Caco-2 (cell line): ENCODE results near the gene GRIA4. TPM values are rescaled to one million over a fixed set of nuclear protein-coding genes. Genes with fewer than 3 reads are reported as not detected.

Experiments
- BruUV-seq: library from RNA; stranded (reverse); fragments of 400-500 nt; replicated peaks from 2 replicates; lab custom pipeline; 2021; lab: Mats Ljungman, UMichigan
- CTCF ChIA-PET: fragments of 300-600 bp; sonication (Branson Sonifier 250); formaldehyde crosslinking; loops from one replicate; lab custom pipeline; 2022; ENCODE audit warnings: antibody characterized with exemption; lab: Charles Lee
- POLR2A ChIA-PET: fragments of 300-600 bp; sonication (Branson Sonifier 250); formaldehyde crosslinking; loops from one replicate; lab custom pipeline; 2022; ENCODE audit warnings: antibody characterized with exemption; lab: Charles Lee
- DNase-seq, 2 experiments: peaks; one replicate each; pipeline versions ENCODE4 v3.0.0 to v3.0.0-alpha.2; 2020 to 2022
- H3K27me3 ChIP-seq: replicated peaks from 2 replicates; pipeline ENCODE4 v1.6.0; 2011; ENCODE audit warnings: low read length; ENCODE audit not compliant: control insufficient read depth, insufficient read depth
- H3K36me3 ChIP-seq: 2 replicates; pipeline ENCODE4 v1.5.1; 2011; ENCODE audit warnings: low read length; ENCODE audit not compliant: control insufficient read depth, insufficient read depth
- H3K4me1 ChIP-seq: fragments of 250-450 bp; sonication (Bioruptor Pico); 2 replicates; pipeline ENCODE4 v1.5.1; 2020; ENCODE audit warnings: mild to moderate bottlenecking
- H3K4me3 ChIP-seq: 2 replicates; pipeline ENCODE4 v1.5.1; 2011; ENCODE audit warnings: low read depth, mild to moderate bottlenecking, control low read depth, low read length
- H3K9me3 ChIP-seq: fragments of 250-450 bp; sonication (Bioruptor Pico); 2 replicates; pipeline ENCODE4 v1.5.1; 2020; ENCODE audit warnings: mild to moderate bottlenecking, moderate library complexity
- H3K27ac Mint-ChIP-seq: one replicate; pipeline ENCODE4 v1.8.0; 2022; ENCODE audit warnings: mixed read lengths; ENCODE audit not compliant: unreplicated experiment
- H3K27me3 Mint-ChIP-seq: one replicate; pipeline ENCODE4 v1.8.0; 2022; ENCODE audit warnings: mixed read lengths; ENCODE audit not compliant: insufficient read depth, unreplicated experiment
- H3K36me3 Mint-ChIP-seq: one replicate; pipeline ENCODE4 v1.8.0; 2022; ENCODE audit warnings: mild to moderate bottlenecking, mixed read lengths; ENCODE audit not compliant: insufficient read depth, unreplicated experiment
- H3K4me1 Mint-ChIP-seq: one replicate; pipeline ENCODE4 v1.8.0; 2022; ENCODE audit warnings: low read depth, mixed read lengths; ENCODE audit not compliant: unreplicated experiment
- H3K4me3 Mint-ChIP-seq: one replicate; pipeline ENCODE4 v1.8.0; 2022; ENCODE audit warnings: mild to moderate bottlenecking, moderate library complexity, mixed read lengths; ENCODE audit not compliant: unreplicated experiment
- H3K9me3 Mint-ChIP-seq: one replicate; pipeline ENCODE4 v1.8.0; 2022; ENCODE audit warnings: mixed read lengths; ENCODE audit not compliant: unreplicated experiment
- intact Hi-C: fragments of 100-400 bp; cut with micrococcal nuclease; formaldehyde crosslinking; loops from one replicate; pipeline ENCODE4 v1.10.0; 2022; ENCODE audit not compliant: unreplicated experiment
- total RNA-seq: library from RNA; stranded (reverse); gene quantifications from 2 replicates; pipeline ENCODE4 v1.2.3, GENCODE V29; 2022
- TF ChIP-seq, protein P1 (sequence below), 2 experiments: fragments of 200-600 bp in 1 of 2; IDR thresholded peaks; 1 replicate in 1 of 2; 2 replicates in 1 of 2; pipeline versions ENCODE4 v1.5.1 to v1.8.0; 2011 to 2022; ENCODE audit warnings: antibody characterized with exemption in 1 of 2, control low read depth in 1 of 2, inconsistent platforms in 1 of 2, low read depth in 1 of 2, low read length in 1 of 2, mild to moderate bottlenecking in 1 of 2, moderate library complexity in 1 of 2; ENCODE audit not compliant: insufficient read depth in 1 of 2, severe bottlenecking in 1 of 2, unreplicated experiment in 1 of 2

The GRIA4 gene
- total RNA-seq, 1 experiment from 2014 or later, result not detected

DNA sequence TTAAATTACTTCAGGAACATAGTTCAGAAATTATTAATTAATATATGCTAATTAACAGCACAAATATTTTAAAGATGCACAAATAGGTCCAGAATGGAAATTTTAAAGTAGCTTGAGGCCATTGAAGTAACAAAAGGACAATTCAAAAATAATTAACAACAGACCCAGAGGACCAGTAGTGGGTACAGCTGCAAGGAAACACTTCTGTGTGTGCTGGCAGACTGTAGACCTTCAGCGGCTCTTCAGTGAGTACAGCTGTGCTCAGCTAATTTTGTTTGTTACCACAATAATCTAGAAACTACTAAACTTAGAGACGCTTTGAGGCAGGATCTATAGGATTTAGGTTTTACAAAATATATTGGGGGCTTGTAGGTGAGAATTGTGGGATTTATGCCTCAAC is 103.8 kb downstream of the GRIA4 start:
- no TSS peak for BruUV-seq
- Mint-ChIP-seq H3K27me3 (no peaks in the 10 kb centered on the region), H3K27ac (no peak overlapping the region), H3K4me3 (no peak overlapping the region), H3K9me3 (no peaks in the 10 kb centered on the region), H3K4me1 (no peaks in the 10 kb centered on the region), H3K36me3 (no peaks in the 10 kb centered on the region)
- TF ChIP-seq, protein P1, sequence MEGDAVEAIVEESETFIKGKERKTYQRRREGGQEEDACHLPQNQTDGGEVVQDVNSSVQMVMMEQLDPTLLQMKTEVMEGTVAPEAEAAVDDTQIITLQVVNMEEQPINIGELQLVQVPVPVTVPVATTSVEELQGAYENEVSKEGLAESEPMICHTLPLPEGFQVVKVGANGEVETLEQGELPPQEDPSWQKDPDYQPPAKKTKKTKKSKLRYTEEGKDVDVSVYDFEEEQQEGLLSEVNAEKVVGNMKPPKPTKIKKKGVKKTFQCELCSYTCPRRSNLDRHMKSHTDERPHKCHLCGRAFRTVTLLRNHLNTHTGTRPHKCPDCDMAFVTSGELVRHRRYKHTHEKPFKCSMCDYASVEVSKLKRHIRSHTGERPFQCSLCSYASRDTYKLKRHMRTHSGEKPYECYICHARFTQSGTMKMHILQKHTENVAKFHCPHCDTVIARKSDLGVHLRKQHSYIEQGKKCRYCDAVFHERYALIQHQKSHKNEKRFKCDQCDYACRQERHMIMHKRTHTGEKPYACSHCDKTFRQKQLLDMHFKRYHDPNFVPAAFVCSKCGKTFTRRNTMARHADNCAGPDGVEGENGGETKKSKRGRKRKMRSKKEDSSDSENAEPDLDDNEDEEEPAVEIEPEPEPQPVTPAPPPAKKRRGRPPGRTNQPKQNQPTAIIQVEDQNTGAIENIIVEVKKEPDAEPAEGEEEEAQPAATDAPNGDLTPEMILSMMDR (IDR thresholded peaks at IDR 0.05; ENCODE audit: insufficient read depth in 1 of 2, low read depth in 1 of 2, low read length in 1 of 2, severe bottlenecking in 1 of 2, unreplicated experiment in 1 of 2), result no peak
- Histone ChIP-seq H3K36me3 (no peaks in the 10 kb centered on the region), H3K4me3 (no peak overlapping the region), H3K4me1 (no peaks in the 10 kb centered on the region), H3K9me3 (no peaks in the 10 kb centered on the region), H3K27me3 (no peaks in the 10 kb centered on the region)
- intact Hi-C loops, result no loop called here
- ChIA-PET CTCF (no interaction called here), POLR2A (no interaction called here)
- DNase-seq, result no peak

DNA sequence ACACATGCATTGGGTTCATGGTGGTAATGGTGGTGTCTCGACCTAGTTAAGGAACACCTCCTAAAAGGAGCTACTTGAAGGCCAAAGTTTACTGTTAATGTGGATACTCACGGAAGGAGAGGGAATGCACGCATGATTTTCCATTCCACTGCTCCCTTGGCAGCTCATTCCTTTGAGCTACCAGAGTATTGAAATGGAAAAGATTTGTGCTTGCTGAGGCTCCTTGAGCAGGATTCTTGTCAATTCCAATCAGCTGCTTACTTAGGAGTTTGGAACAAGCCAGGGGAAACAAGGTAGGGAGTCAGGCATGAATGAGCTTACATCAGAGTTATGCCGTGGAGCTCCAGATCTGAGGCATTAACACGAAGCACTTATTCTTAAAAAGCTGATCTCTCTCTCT is 108.8 kb downstream of the GRIA4 start:
- DNase-seq, result no peak
- Histone ChIP-seq H3K27me3 (no peaks in the 10 kb centered on the region), H3K4me3 (no peak overlapping the region), H3K9me3 (no peaks in the 10 kb centered on the region), H3K4me1 (no peaks in the 10 kb centered on the region), H3K36me3 (no peaks in the 10 kb centered on the region)
- H3K27me3 Mint-ChIP-seq, result no peaks in the 10 kb centered on the region
- intact Hi-C loops, result no loop called here
- H3K4me1 Mint-ChIP-seq, result no peaks in the 10 kb centered on the region
- no peak overlapping the region for H3K4me3 Mint-ChIP-seq
- TF ChIP-seq, protein P1 (IDR thresholded peaks at IDR 0.05; ENCODE audit: insufficient read depth in 1 of 2, low read depth in 1 of 2, low read length in 1 of 2, severe bottlenecking in 1 of 2, unreplicated experiment in 1 of 2), result no peak
- H3K27ac Mint-ChIP-seq, result no peak overlapping the region
- no TSS peak for BruUV-seq
- H3K9me3 Mint-ChIP-seq, result no peaks in the 10 kb centered on the region
- H3K36me3 Mint-ChIP-seq, result no peaks in the 10 kb centered on the region
- ChIA-PET POLR2A (no interaction called here), CTCF (no interaction called here)

DNA sequence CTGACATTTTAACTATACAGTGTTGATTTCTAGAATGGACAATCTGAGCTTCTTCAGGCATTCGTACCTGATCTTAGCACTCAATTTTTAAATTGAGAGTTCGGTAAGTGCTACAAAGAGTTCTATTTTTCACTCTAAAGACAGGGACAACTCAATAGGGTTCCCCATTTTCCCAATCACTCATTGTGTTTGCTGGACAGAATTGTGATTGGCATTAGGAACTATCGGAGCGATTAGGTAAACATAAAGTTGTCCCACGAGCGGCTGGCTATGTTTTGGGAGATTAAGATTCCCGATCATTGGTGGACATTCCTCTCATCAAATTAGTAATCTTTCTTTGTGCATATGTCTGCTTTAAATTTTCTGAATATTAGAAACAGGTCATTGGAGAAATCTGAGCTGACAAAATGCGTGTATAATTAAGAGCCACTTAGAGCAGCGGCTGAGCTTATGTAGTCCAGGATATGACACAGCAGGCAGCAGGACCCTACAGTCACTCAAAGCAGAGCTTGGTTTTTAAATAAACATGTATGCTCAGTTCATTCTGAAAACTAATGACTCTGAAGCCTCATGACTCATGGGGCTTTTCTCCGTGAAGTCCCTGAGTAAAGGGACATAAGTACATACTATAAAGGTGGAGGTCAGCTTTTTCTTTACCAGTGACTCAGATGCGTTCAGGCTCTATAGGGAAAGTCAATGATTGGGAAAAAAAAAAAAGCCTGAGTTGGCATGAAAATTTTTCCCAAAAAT is 109.4 kb downstream of the GRIA4 start:
- Mint-ChIP-seq H3K27ac (no peak overlapping the region), H3K9me3 (no peaks in the 10 kb centered on the region), H3K27me3 (no peaks in the 10 kb centered on the region), H3K36me3 (no peaks in the 10 kb centered on the region), H3K4me3 (no peak overlapping the region), H3K4me1 (no peaks in the 10 kb centered on the region)
- peak in 1 of 2 experiments; percentile 8 for DNase-seq
- H3K36me3 ChIP-seq, result no peaks in the 10 kb centered on the region
- no TSS peak for BruUV-seq
- POLR2A ChIA-PET, result no interaction called here
- CTCF ChIA-PET, result no interaction called here
- intact Hi-C loops, result no loop called here
- TF ChIP-seq, protein P1 (IDR thresholded peaks at IDR 0.05; ENCODE audit: insufficient read depth in 1 of 2, low read depth in 1 of 2, low read length in 1 of 2, severe bottlenecking in 1 of 2, unreplicated experiment in 1 of 2), result no peak
- no peaks in the 10 kb centered on the region for H3K9me3 ChIP-seq
- no peak overlapping the region for H3K4me3 ChIP-seq
- H3K4me1 ChIP-seq, result no peaks in the 10 kb centered on the region
- no peaks in the 10 kb centered on the region for H3K27me3 ChIP-seq
